Ishikawa (cell line): Measurements from ENCODE around the gene TTC9.

Source experiments
- CEBPB ChIP-seq: IDR thresholded peaks from 2 replicates; pipeline ENCODE4 v1.6.1; 2012
- FOXM1 ChIP-seq: IDR thresholded peaks from 2 replicates; pipeline ENCODE4 v1.6.1; 2012; ENCODE audit warnings: low read depth, borderline replicate concordance

- TF ChIP-seq CEBPB = no peak
- no peak for TF ChIP-seq FOXM1
These were observed 71.8 kb downstream of the TTC9 start for GRCh38 chr14:70713511-70713916.
